Measurements from ENCODE around the gene KASH5.

KASH5 gene

GRCh38 chr19:49453757-49454240 lies 65.8 kb downstream of the KASH5 start:
- peaks cover 31% of the 10 kb centered on the region for H3K79me2 ChIP-seq (ENCODE audit: low read length)
- peak overlapping the region; percentile 75 for H3K4me2 ChIP-seq (ENCODE audit: low read length)
- H3K4me1 ChIP-seq (ENCODE audit: low read length): peaks cover 22% of the 10 kb centered on the region
- H2AFZ ChIP-seq (ENCODE audit: low read depth, low read length): no peak overlapping the region
- TF ChIP-seq, protein P1, sequence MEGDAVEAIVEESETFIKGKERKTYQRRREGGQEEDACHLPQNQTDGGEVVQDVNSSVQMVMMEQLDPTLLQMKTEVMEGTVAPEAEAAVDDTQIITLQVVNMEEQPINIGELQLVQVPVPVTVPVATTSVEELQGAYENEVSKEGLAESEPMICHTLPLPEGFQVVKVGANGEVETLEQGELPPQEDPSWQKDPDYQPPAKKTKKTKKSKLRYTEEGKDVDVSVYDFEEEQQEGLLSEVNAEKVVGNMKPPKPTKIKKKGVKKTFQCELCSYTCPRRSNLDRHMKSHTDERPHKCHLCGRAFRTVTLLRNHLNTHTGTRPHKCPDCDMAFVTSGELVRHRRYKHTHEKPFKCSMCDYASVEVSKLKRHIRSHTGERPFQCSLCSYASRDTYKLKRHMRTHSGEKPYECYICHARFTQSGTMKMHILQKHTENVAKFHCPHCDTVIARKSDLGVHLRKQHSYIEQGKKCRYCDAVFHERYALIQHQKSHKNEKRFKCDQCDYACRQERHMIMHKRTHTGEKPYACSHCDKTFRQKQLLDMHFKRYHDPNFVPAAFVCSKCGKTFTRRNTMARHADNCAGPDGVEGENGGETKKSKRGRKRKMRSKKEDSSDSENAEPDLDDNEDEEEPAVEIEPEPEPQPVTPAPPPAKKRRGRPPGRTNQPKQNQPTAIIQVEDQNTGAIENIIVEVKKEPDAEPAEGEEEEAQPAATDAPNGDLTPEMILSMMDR (IDR thresholded peaks at IDR 0.05; ENCODE audit: low read depth, low read length): no peak
- TF ChIP-seq EZH2phosphoT487 (IDR thresholded peaks at IDR 0.05; ENCODE audit: low read depth): no peak
- H3K27me3 ChIP-seq (ENCODE audit: low read depth, low read length): no peaks in the 10 kb centered on the region
- peak overlapping the region; percentile 85 for H3K4me3 ChIP-seq (ENCODE audit: low read length)
- H4K20me1 ChIP-seq (ENCODE audit: insufficient read depth, low read length): no peaks in the 10 kb centered on the region
- H3K9ac ChIP-seq (ENCODE audit: low read length): peak overlapping the region; percentile 99
- no peaks in the 10 kb centered on the region for H3K9me3 ChIP-seq (ENCODE audit: insufficient read depth, low read length)
- H3K36me3 ChIP-seq (replicated peaks; ENCODE audit: low read depth, low read length): peaks cover 13% of the 10 kb centered on the region
- peak overlapping the region; percentile 91 for H3K27ac ChIP-seq (ENCODE audit: low read length)

DNA sequence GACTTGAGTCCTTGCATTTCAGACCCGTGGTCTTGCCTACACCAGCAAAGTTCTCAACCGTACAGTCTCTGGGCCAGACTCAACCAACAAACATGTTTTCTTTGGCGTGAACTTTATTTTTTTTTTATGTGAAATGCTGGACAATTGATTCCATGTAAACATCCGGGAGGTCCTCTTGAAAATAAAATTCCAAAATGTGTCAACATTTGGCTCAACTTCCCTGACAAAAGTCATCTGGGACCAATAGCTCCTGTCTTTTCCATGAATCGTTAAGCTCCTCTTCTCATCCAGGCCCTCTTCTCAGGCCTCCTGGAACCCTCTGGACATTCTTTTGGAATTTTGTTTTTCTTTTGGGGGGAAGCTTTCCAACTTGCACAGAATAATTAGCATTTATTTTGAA lies 67.7 kb downstream of the KASH5 start:
- Histone ChIP-seq H3K36me3 (replicated peaks; ENCODE audit: low read depth, low read length) (peaks cover 10% of the 10 kb centered on the region), H3K9me3 (ENCODE audit: insufficient read depth, low read length) (no peaks in the 10 kb centered on the region), H3K9ac (ENCODE audit: low read length) (no peak overlapping the region), H3K79me2 (ENCODE audit: low read length) (peaks cover 22% of the 10 kb centered on the region), H3K4me3 (ENCODE audit: low read length) (no peak overlapping the region), H3K27me3 (ENCODE audit: low read depth, low read length) (no peaks in the 10 kb centered on the region), H3K4me2 (ENCODE audit: low read length) (no peak overlapping the region), H3K27ac (ENCODE audit: low read length) (no peak overlapping the region), H2AFZ (ENCODE audit: low read depth, low read length) (no peak overlapping the region), H3K4me1 (ENCODE audit: low read length) (peaks cover 18% of the 10 kb centered on the region), H4K20me1 (ENCODE audit: insufficient read depth, low read length) (no peaks in the 10 kb centered on the region)
- TF ChIP-seq, protein P1 (IDR thresholded peaks at IDR 0.05; ENCODE audit: low read depth, low read length): no peak
- no peak for TF ChIP-seq EZH2phosphoT487 (IDR thresholded peaks at IDR 0.05; ENCODE audit: low read depth)

DNA sequence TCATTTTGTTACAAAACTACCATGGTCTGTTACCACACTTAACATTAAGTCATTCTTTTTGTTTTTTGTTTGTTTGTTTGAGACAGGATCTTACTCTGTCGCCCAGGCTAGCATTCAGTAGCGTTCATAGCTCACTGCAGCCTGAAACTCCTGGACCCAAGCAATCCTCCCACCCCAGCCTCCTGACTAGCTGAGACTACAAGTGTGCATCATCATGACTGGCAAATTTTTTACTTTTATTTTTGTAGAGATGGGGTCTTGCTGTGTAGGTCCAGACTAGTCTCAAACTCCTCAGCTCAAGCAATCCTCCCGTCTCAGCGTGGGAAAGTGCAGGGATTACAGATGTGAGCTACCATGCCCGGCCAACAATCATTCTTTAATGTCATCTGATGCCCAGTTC lies 68.3 kb downstream of the KASH5 start:
- H3K4me1 ChIP-seq (ENCODE audit: low read length): peaks cover 16% of the 10 kb centered on the region
- peaks cover 10% of the 10 kb centered on the region for H3K36me3 ChIP-seq (replicated peaks; ENCODE audit: low read depth, low read length)
- H3K79me2 ChIP-seq (ENCODE audit: low read length): peaks cover 16% of the 10 kb centered on the region
- no peaks in the 10 kb centered on the region for H3K9me3 ChIP-seq (ENCODE audit: insufficient read depth, low read length)
- H4K20me1 ChIP-seq (ENCODE audit: insufficient read depth, low read length): no peaks in the 10 kb centered on the region
- H3K4me2 ChIP-seq (ENCODE audit: low read length): no peak overlapping the region
- no peak overlapping the region for H3K4me3 ChIP-seq (ENCODE audit: low read length)
- H3K9ac ChIP-seq (ENCODE audit: low read length): no peak overlapping the region
- H2AFZ ChIP-seq (ENCODE audit: low read depth, low read length): no peak overlapping the region
- TF ChIP-seq, protein P1 (IDR thresholded peaks at IDR 0.05; ENCODE audit: low read depth, low read length): no peak
- TF ChIP-seq EZH2phosphoT487 (IDR thresholded peaks at IDR 0.05; ENCODE audit: low read depth): no peak
- H3K27me3 ChIP-seq (ENCODE audit: low read depth, low read length): no peaks in the 10 kb centered on the region
- H3K27ac ChIP-seq (ENCODE audit: low read length): no peak overlapping the region

DNA sequence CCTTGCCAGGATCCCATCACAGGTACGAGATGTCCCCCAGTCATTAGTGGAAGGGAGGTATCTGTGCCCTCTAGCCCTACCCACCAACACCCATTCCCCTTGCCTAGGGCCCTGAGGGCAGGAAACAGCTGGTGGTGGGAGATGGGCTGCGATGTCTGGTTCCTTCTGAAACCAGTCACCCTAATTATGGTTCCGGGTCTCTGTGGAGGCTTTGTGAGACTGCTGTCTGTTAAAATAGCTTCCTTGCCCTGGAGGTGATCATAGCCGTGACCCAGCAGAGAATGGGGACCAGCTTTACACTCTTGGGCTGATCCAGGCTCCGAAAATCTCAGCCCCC lies 70.5 kb downstream of the KASH5 start:
- TF ChIP-seq EZH2phosphoT487 (IDR thresholded peaks at IDR 0.05; ENCODE audit: low read depth): no peak
- TF ChIP-seq, protein P1 (IDR thresholded peaks at IDR 0.05; ENCODE audit: low read depth, low read length): no peak
- Histone ChIP-seq H3K36me3 (replicated peaks; ENCODE audit: low read depth, low read length) (peaks cover 14% of the 10 kb centered on the region), H4K20me1 (ENCODE audit: insufficient read depth, low read length) (no peaks in the 10 kb centered on the region), H3K4me1 (ENCODE audit: low read length) (peaks cover 12% of the 10 kb centered on the region), H3K9me3 (ENCODE audit: insufficient read depth, low read length) (no peaks in the 10 kb centered on the region), H3K4me2 (ENCODE audit: low read length) (no peak overlapping the region), H3K4me3 (ENCODE audit: low read length) (no peak overlapping the region), H2AFZ (ENCODE audit: low read depth, low read length) (no peak overlapping the region), H3K27me3 (ENCODE audit: low read depth, low read length) (no peaks in the 10 kb centered on the region), H3K9ac (ENCODE audit: low read length) (no peak overlapping the region), H3K27ac (ENCODE audit: low read length) (no peak overlapping the region), H3K79me2 (ENCODE audit: low read length) (peaks cover 13% of the 10 kb centered on the region)
